ENCODE data around the gene TMEM131L. TPM values are rescaled to one million over a fixed set of nuclear protein-coding genes. Genes with fewer than 3 reads are reported as not detected.

The TMEM131L gene
- total RNA-seq, 4 donors from 2014 or later = 17.7 to 43.9 (median 24.8) TPM

- DNase-seq (ENCODE audit: low spot score) (no peak), ATAC-seq (ENCODE audit: low FRiP score) (no peak)
- TF ChIP-seq CTCF (IDR thresholded peaks at IDR 0.05) = no peak
Observed at GRCh38 chr4:153622778-153623240, 156.6 kb downstream of the TMEM131L start.

GRCh38 chr4:153623491-153623890 lies 157.3 kb downstream of the TMEM131L start:
- TF ChIP-seq CTCF (IDR thresholded peaks at IDR 0.05) = no peak
- ATAC-seq (ENCODE audit: low FRiP score) = no peak
- no peak for DNase-seq (ENCODE audit: low spot score)

- no peak for ATAC-seq (ENCODE audit: low FRiP score)
- no peak for DNase-seq (ENCODE audit: low spot score)
- no peak for TF ChIP-seq CTCF (IDR thresholded peaks at IDR 0.05)
Observed at GRCh38 chr4:153628796-153629315, 162.7 kb downstream of the TMEM131L start.

- DNase-seq (ENCODE audit: low spot score) (no peak), ATAC-seq (ENCODE audit: low FRiP score) (no peak)
- no peak for TF ChIP-seq CTCF (IDR thresholded peaks at IDR 0.05)
Observed at GRCh38 chr4:153629776-153630175, 163.6 kb downstream of the TMEM131L start.

- peak in 1 of 3 donors; percentile 30 for TF ChIP-seq CTCF (IDR thresholded peaks at IDR 0.05)
- ATAC-seq (ENCODE audit: low FRiP score) = peak; percentile 87
- no peak for DNase-seq (ENCODE audit: low spot score)
Observed at GRCh38 chr4:153634738-153635353, 168.7 kb downstream of the TMEM131L start.

- DNase-seq (ENCODE audit: low spot score) (no peak), ATAC-seq (ENCODE audit: low FRiP score) (no peak)
- no peak for TF ChIP-seq CTCF (IDR thresholded peaks at IDR 0.05)
Observed at GRCh38 chr4:153635846-153636245, 169.7 kb downstream of the TMEM131L start.

- ATAC-seq (ENCODE audit: low FRiP score) = no peak
- DNase-seq (ENCODE audit: low spot score) = no peak
- no peak for TF ChIP-seq CTCF (IDR thresholded peaks at IDR 0.05)
Observed at GRCh38 chr4:153637201-153637600, 171.0 kb downstream of the TMEM131L start.
